ENCODE data around the gene SRPK2.
"Not testable (repeated sequence)": the region's sequence is repeated elsewhere in the genome, so short reads cannot be mapped to it uniquely, and the experiment has no call there.

The SRPK2 gene

DNA sequence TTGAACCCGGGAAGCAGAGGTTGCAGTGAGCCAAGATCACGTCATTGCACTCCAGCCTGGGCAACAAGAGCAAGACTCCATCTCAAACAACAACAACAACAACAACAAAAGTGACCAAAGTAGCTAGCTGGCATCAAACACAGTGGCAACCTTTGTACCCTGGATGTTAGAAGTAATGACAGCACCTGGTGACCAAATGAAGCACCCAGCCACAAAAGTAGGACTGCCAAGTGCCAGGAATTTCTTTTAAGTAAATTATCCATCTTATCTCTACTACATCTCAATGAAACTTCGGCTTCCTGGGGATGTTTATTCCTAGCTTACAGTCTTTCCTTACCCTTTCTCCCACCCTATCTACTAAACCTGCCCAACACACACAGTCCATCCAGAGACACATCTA is 18.8 kb downstream of the SRPK2 start:
- no peak for DNase-seq

DNA sequence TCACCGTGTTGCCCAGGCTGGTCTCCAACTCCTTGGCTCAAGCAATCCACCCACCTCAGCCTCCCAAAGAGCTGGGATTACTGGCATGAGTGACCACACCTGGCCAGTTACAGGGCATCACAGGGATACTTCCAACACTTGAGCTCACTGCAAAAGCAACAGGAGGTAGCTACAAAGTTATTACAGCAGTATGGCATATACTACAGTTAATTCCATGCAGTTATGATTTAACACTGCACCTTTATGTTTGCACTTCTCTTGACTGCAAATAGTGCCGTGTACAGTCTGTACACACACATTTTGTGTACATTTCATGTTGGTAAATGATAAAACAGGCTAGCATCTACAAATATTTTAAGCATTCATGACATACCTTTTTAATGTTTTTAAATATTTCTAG is 21.3 kb downstream of the SRPK2 start:
- no peak for DNase-seq

DNA sequence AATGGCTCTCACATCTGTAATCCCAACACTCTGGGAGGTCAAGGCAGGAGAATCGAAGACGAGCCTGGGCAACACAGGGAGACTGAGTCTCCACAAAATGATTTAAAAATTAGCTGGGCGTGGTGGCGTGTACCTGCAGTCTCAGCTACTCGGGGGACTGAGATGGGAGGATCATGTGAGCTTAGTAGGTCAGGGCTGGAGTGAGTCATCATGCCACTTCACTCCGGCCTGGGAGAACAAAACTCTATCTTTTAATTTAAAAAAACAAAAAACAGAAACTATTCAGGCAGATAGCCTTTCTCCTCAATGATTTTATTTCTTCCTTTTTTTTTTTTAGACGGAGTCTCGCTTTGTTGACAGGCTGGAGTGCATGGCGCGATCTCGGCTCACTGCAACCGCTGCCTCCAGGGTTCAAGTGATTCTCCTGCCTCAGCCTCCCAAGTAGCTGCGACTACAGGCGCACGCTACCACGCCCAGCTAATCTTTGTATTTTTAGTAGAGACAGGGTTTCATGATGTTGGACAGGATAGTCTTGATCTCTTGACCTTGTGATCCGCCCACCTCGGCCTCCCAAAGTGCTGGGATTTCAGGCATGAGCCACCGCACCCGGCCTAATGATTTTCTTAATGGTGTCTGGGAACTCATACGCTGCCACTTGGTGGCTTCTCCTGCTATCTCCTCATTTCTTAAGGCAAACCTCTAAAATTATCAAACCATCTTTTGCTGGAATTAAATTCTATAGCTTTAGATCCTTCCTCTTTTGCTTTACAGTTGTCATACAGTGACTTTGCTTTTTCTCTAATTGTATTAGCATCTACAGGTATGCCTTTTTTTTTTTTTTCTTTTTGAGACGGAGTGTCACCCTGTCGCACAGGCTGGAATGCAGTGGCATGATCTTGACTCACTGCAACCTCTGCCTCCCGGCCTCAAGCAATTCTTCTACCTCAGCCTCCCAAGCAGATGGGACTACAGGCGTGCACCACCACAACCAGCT is 22.9 kb downstream of the SRPK2 start:
- no peak for DNase-seq

DNA sequence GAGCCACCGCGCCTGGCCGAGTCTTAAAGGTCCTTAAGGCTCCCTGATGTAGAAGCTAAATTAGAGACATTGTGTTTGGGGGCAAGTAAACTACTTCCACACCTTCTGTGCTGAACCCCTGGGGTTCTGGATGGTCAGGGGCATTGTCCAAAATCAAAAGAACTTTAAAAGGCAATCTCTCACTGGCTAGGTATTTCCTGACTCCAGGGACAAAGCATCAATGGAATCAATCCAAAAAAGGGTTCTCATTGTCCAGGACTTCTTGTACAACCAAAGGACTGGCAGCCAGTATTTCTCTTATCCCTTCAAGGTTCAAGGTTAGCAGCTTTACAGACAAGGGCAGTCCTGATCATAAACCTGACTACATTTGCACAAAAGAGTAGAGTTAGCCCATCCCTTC is 24.0 kb downstream of the SRPK2 start:
- no peak for DNase-seq

DNA sequence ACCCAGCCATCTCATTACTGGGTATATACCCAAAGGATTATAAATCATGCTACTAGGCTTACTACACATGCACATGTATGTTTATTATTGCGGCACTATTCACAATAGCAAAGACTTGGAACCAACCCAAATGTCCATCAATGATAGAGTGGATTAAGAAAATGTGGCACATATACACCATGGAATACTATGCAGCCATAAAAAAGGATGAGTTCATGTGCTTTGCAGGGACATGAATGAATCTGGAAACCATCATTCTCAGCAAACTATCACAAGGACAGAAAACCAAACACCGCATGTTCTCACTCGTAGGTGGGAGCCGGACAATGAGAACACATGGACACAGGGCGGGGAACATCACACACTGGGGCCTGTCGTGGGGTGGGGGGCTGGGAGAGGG is 25.1 kb downstream of the SRPK2 start:
- not testable (repeated sequence) for DNase-seq

DNA sequence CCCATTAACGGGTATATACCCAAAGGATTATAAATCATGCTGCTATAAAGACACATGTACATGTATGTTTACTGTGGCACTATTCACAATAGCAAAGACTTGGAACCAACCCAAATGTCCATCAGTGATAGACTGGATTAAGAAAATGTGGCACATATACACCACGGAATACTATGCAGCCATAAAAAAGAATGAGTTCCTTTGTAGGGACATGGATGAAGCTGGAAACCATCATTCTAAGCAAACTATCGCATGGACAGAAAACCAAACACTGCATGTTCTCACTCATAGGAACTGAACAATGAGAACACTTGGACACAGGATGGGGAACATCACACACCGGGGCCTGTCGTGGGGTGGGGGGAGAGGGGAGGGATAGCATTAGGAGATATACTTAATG is 26.0 kb downstream of the SRPK2 start:
- not testable (repeated sequence) for DNase-seq

DNA sequence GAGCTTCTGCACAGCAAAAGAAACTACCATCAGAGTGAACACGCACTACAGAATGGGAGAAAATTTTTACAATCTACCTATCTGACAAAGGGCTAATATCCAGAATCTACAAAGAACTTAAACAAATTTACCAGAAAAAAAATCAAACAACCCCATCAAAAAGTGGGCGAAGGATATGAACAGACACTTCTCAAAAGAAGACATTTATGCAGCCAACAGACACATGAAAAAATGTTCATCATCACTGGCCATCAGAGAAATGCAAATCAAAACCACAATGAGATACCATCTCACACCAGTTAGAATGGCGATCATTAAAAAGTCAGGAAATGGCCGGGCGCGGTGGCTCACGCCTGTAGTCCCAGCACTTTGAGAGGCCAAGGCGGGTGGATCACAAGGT is 26.7 kb downstream of the SRPK2 start:
- not testable (repeated sequence) for DNase-seq

DNA sequence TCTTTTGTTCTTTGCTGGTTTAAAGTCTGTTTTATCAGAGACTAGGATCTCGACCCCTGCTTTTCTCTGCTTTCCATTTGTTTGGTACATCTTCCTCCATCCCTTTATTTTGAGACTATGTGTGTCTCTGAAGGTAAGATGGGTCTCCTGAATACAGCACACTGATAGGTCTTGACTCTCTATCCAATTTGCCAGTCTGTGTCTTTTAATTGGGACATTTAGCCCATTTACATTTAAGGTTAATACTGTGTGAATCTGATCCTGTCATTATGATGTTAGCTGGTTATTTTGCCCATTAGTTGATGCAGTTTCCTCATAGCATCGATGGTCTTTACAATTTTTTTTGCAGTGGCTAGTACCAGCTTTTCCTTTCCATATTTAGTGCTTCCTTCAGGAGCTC is 28.6 kb downstream of the SRPK2 start:
- not testable (repeated sequence) for DNase-seq

DNA sequence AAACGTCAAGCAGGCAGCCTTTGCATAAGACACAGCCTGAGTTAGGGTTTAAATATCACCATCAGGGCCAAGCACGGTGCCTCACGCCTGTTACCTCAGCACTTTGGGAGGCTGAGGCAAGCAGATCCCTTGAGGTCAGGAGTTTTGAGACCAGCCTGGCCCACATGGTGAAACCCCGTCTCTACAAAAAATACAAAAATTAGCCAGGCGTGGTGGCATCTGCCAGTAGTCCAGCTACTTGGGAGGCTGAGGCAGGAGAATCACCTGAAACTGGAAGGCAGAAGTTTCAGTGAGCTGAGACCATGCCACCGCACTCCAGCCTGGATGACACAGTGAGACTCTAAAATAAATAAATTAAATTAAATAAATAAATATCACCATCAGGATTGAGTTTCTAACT is 33.0 kb downstream of the SRPK2 start:
- peak; percentile 26 for DNase-seq

DNA sequence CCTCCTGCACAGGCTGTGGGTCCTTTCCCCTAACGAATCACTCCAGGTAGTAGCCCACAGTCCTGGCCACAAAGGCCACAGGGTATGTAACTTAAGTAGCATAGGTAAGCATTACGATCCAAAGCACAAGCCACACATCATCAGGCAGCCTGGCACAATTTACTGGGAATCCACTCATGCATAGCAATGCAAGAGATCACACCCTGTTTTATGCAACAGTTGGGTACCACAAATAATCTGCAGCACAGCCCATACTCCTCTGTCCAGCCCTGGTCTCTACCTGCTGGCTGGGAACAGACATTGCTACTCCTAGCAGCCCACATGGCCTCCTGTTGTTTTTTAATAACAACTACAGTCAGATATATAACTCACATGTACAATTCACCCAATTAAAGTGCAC is 34.3 kb downstream of the SRPK2 start:
- no peak for DNase-seq

DNA sequence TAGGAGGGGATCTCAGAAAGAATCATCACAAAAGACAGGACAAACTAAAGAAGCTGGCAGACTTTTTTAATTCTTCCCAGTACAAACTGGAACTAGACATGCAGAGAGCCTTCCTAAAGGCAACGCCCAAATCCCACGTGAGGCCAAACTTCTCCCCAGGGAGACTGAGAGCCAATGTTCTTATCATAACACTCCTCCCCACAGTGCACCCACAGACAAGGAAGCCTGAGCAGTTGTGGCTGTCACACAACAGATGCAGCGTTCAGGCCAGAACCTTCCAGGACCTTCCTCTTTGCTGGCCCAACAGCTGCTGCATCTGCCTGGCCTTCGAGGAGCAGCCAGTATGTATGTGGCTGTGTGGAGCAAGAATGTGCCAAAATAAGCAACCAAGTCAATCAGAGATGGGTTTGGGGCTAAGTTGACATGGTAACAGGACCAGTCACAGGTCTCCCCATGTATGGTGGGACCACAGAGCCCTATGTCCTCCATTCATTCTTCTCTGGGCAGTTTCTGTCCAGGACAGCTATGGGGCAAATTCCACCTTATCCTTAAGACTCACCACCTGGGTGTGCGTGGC is 34.9 kb downstream of the SRPK2 start:
- peak; percentile 54 for DNase-seq

DNA sequence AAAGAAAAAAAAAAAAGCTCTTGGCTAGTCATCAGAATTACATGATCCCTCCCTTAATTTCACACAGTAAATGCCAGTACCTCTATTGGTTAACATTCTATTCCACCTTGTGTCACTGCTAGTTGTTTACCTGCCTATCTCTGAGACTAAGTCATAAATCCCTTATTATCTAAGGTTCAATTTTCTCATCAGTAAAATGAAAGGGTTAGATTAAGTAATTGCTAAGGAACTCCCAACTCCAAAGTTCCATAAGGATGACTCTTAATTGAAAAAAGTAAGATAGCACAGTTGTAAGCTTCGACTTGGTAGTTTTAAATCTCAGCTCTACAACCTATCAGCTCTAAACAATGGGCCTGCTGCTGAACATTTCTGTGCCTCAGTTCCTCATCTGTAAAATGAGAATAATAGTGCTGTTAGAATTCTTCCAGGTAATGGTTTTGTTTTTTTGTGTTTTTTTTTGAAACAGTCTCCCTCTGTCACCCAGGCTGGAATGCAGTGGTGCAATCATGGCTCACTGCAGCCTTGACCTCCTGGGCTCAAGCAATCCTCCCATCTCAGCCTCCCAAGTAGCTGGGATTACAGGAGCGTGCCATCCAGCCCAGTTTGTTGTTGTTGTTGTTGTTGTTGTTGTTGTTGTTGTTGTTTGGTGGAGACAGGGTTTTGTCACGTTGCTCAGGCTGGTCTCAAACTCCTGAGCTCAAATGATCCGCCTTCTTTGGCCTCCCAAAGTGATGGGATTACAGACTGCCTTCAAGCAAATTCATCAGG is 35.6 kb downstream of the SRPK2 start:
- no peak for DNase-seq

DNA sequence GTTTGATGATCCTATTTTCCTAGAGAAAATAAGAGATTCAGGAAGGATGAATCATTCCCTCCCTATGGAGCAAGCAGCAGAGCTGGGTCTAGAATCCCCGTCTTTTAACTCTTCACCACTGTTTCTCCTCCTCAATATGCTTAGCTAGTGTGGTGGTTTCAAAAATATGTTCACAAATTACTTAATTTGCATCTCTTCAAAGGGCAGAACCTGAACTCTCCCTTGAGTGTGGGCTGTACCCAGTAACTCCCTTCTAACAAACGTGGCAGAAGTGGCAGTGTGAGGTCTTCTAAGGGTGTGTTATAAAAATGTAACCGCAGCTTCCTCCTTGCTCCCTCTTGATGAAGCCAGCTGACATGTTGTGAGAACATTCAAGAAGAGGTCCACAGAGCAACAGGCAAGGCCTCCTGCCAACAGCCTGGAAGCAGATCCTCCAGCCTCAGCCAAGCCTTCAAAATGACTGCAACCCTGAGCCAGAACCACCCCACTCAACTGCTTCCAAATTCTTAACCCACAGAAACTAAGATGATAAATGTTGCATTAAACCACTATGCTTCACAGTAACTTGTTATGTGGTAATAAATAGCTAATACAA is 36.6 kb downstream of the SRPK2 start:
- peak; percentile 77 for DNase-seq

DNA sequence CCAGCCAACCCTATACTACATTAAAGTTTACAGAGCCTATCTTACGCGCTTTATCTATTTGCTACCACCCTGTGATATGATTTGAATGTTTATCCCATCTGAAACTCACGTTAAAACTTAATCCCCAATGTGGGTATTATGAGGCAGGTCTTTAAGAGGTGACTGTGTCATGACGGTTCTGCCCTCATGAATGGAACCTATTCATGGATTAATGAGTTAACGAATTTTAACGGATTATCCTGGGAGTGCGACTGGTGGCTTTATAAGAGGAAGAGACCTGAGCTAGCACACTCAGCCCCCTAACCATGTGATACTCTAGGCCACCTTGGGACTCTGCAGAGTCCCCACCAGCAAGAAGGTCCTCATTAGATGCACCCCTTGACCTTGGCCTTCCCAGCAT is 37.8 kb downstream of the SRPK2 start:
- DNase-seq: no peak

DNA sequence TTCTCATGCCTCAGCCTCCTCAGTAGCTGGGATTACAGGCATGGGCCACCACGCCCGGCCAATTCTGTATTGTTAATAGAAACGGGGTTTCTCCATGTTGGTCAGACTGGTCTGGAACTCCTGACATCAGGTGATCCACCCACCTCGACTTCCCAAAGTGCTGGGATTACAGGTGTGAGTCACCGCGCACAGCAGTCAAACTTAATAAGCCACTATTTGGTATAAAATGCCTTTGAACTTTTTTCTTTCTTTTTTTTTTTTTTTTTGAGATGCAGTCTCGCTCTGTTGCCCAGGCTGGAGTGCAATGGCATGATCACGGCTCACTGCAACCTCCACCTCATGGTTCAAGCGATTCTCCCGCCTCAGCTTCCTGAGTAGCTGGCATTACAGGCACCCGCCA is 40.5 kb downstream of the SRPK2 start:
- DNase-seq: not testable (repeated sequence)

DNA sequence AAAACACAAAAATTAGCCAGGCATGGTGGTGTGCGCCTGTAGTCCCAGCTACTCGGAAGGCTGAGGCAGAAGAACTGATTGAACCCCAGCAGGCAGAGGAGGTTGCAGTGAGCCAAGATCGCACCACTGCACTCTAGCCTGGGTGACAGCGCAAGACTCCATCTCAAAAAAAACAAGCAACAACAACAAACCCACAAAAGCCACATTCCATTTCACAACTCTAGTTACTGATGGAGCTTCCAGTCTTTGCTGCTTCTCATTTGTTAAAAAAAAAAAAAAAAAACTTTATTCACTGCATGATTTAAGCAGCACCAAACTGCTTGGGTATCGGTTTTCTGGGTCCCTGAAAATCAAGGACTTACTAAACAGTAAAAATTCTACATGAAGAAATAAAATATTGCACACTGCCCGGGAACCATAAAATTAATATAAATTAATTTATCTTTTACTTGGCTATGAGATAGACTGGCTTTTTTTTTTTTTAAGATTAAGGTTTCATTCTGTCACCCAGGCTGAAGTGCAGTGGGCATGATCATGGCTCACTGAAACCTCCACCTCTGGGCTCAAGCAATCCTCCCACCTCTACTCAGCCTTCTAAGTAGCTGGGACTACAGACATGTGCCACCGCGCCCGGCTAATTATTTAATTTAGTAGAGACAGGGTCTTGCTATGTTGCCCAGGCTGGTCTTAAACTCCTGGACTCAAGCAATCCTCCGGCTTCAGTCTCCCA is 42.0 kb downstream of the SRPK2 start:
- peak; percentile 26 for DNase-seq

DNA sequence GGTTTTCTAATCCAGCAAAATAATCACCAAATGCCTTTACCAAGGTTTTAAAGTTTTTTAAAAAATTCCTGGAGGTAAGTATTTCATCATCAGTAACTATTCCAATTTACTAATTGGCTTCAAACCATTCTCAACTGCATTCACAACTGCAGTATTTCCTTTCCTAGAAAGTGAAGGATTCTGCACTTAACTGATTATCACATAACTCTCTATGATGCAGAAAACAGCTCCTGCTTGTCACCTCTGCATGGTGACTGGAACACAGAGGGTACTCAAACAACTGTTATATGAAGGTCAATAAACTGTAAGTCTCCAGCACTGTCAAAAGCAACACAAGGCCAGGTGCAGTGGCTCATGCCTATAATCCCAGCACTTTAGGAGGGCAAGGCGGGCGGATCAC is 42.6 kb downstream of the SRPK2 start:
- no peak for DNase-seq

DNA sequence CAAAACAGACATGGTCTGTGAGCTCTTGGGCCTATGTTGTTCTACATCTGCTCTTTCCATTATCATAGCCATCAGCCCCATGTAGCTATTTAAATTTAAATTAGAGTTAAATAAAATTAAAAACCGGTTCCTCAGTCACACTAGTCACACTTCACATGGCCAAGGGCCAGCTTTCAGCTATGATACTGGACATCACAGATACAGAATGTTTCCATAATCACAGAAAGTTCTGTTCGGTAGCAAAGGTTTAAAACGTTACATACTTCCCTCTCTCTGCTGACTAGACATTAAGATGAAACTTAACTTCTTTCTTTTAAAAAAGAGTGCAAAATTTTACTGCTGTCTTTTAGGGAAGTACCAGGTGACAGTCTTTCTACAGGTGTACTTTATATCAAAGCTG is 43.0 kb downstream of the SRPK2 start:
- DNase-seq: no peak

DNA sequence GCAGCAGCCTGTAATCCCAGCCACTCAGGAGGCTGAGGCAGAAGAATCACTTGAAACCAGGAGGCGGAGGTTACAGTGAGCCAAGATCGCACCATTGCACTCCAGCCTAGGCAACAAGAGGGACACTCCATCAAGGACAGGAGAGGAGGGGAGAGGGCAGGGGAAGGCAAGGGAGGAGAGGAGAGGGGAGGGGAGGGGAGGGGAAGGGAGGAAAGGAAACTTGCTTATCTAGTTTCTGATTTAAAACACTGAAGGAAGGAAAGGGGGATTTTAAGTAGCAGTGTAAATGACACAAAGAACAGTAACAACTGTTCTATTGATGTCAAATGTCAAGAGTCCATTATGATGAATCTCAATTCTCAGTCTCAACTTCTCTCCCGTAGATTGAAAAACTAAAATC is 43.7 kb downstream of the SRPK2 start:
- DNase-seq: no peak

DNA sequence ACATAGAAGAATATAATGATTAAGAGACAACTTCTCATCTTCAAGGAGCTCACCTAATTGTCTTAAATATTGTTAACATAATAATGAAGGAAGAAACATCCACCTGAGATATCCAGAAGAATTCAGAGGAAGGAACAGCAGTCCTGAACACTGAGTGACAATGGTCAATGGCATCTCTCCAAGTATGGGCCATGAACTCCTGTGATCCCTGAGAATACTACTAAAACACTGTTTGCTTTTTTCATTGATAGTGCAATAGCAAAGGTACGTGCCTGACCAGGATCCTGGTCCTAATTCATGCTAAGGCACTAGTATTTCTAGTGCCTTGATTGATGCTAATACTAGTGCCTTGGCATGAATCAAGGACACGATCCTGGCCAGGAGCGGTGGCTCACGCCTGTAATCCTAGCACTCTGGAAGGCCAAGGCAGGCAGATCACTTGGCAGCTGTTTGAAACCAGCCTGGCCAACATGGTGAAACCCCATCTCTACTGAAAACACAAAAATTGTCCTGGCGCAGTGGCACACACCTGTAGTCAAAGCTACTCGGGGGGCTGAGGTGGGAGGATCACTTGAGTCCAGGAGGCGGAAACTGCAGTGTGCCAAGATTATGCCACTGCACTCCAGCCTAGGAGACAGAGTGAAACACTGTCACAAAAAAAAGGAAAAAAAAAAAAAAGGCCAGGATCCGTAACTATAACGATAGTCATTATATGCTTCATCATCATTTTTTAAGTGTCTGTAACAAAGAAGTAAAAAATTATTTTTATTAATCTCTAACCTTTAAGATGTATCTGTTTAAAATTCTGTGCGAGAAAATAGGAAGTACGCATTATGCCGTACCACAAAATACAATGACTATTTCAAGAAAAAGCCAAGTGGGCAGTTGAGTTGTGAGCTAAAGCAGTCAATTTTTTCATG is 49.1 kb downstream of the SRPK2 start:
- DNase-seq: no peak

DNA sequence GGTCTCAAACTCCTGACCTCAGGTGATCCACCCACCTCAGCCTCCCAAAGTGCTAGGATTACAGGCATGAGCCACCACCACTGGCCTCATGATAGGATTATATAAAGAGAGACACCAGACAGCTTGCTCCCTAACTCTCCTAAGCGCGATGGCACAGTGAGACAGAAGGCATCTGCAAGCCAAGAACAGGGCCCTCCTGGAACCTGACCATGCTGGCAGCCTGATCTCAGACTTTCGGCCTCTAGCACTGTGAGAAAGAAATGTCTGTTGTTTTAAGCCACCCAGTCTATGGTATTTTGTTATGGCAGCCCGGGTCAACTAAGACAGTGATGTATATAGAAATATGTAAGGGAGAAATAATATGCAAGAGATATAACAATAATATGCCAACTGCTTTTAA is 51.2 kb downstream of the SRPK2 start:
- no peak for DNase-seq
